HCT116 (cell line): ENCODE data around the gene TLE3. TPM values are rescaled to one million over a fixed set of nuclear protein-coding genes. Genes with fewer than 3 reads are reported as not detected.

Source experiments
- ATAC-seq: fragments of 200-7000 bp; cut with Tn5 transposase; 2 replicates; pipeline ENCODE4 v1.9.1; 2020; ENCODE audit warnings: mild to moderate bottlenecking, moderate library complexity
- BruUV-seq: library from RNA; stranded (reverse); fragments of 400-500 nt; replicated peaks from 2 replicates; lab custom pipeline; 2021; lab: Mats Ljungman, UMichigan
- CTCF ChIA-PET: fragments of 300-600 bp; sonication (Branson Sonifier 250); formaldehyde crosslinking; loops from one replicate; lab custom pipeline; 2021; ENCODE audit warnings: antibody characterized with exemption; lab: Charles Lee
- POLR2A ChIA-PET: fragments of 300-600, 350-600 bp; sonication (Branson Sonifier 250); formaldehyde crosslinking; loops from one replicate; lab custom pipeline; 2021; ENCODE audit warnings: antibody characterized with exemption; lab: Charles Lee
- RAD21 ChIA-PET, 2 experiments: fragments of 300-600 bp; sonication (Branson Sonifier 250); formaldehyde crosslinking; loops; one replicate each; lab custom pipeline; 2023; ENCODE audit warnings: low total read pairs in 2 of 2; ENCODE audit not compliant: uncharacterized antibody in 2 of 2, unreplicated experiment in 2 of 2, low non-redundant PET in 1 of 2; lab: Charles Lee
- DNase-seq: peaks from one replicate; pipeline ENCODE4 v3.0.0-alpha.2; 2010; ENCODE audit warnings: low read depth, low spot score
- H2AFZ ChIP-seq: fragments of 200-600 bp; shearing (Covaris generic), sonication (generic); 2 replicates; pipeline ENCODE4 v1.6.1; 2017; ENCODE audit warnings: low read depth, mixed run types, mixed read lengths, antibody characterized with exemption, low read length; ENCODE audit not compliant: poor library complexity, severe bottlenecking
- H3K27ac ChIP-seq: 2 replicates; pipeline ENCODE4 v1.5.1; 2012; ENCODE audit warnings: low read depth, low read length
- H3K27me3 ChIP-seq: fragments of 200-600 bp; sonication (generic); 2 replicates; pipeline ENCODE4 v1.6.1; 2016; ENCODE audit warnings: mixed run types, low read length, mixed read lengths; ENCODE audit not compliant: insufficient read depth
- H3K36me3 ChIP-seq, 2 experiments: fragments of 200-500 bp in 1 of 2; fragments of 200-600 bp in 1 of 2; sonication (Bioruptor generic) in 1 of 2; sonication (generic) in 1 of 2; 2 replicates each; pipeline versions ENCODE4 v1.5.1 to v1.6.1; 2014 to 2016; ENCODE audit warnings: low read length in 2 of 2, inconsistent platforms in 1 of 2, mixed read lengths in 1 of 2, mixed run types in 1 of 2; ENCODE audit not compliant: insufficient read depth in 2 of 2, control insufficient read depth in 1 of 2
- H3K4me1 ChIP-seq, 2 experiments: fragments of 200-600 bp in 1 of 2; sonication (generic) in 1 of 2; 2 replicates each; pipeline versions ENCODE4 v1.5.1 to v1.6.1; 2012 to 2017; ENCODE audit warnings: low read length in 2 of 2, inconsistent platforms in 1 of 2, mild to moderate bottlenecking in 1 of 2, mixed read lengths in 1 of 2, mixed run types in 1 of 2, moderate library complexity in 1 of 2; ENCODE audit not compliant: insufficient read depth in 2 of 2, control insufficient read depth in 1 of 2
- H3K4me2 ChIP-seq: fragments of 200-600 bp; sonication (generic); 2 replicates; pipeline ENCODE4 v1.6.1; 2017; ENCODE audit warnings: mixed run types, low read length, mixed read lengths
- H3K4me3 ChIP-seq, 2 experiments: fragments of 200-600 bp in 1 of 2; sonication (generic) in 1 of 2; replicated peaks in 1 of 2; 2 replicates each; pipeline ENCODE4 v1.5.1; 2011 to 2016; ENCODE audit warnings: low read length in 2 of 2, control low read depth in 1 of 2, low read depth in 1 of 2, mild to moderate bottlenecking in 1 of 2, mixed read lengths in 1 of 2, mixed run types in 1 of 2
- H3K79me2 ChIP-seq: fragments of 200-600 bp; sonication (generic); 2 replicates; pipeline ENCODE4 v1.6.1; 2017; ENCODE audit warnings: mild to moderate bottlenecking, mixed run types, low read length, moderate library complexity, mixed read lengths; ENCODE audit not compliant: insufficient read depth
- H3K9ac ChIP-seq: fragments of 200-600 bp; sonication (generic); 2 replicates; pipeline ENCODE4 v1.6.1; 2016; ENCODE audit warnings: low read length, mixed read lengths
- H3K9me2 ChIP-seq: fragments of 200-600 bp; sonication (generic), shearing (Covaris generic); 2 replicates; pipeline ENCODE4 v1.6.1; 2017; ENCODE audit warnings: mixed run types, mild to moderate bottlenecking, moderate library complexity; ENCODE audit not compliant: insufficient read depth
- H3K9me3 ChIP-seq, 2 experiments: fragments of 200-500 bp in 1 of 2; fragments of 200-600 bp in 1 of 2; sonication (Bioruptor generic) in 1 of 2; sonication (generic) in 1 of 2; 2 replicates each; pipeline ENCODE4 v1.6.1; 2014 to 2017; ENCODE audit warnings: low read length in 2 of 2, mixed read lengths in 2 of 2, inconsistent platforms in 1 of 2, low read depth in 1 of 2, mild to moderate bottlenecking in 1 of 2, mixed run types in 1 of 2, moderate library complexity in 1 of 2; ENCODE audit not compliant: control insufficient read depth in 1 of 2, insufficient read depth in 1 of 2
- H4K20me1 ChIP-seq: fragments of 200-600 bp; sonication (generic), shearing (Covaris generic); 2 replicates; pipeline ENCODE4 v1.6.1; 2017; ENCODE audit warnings: mixed run types, mild to moderate bottlenecking, moderate library complexity; ENCODE audit not compliant: insufficient read depth
- FOSL1 ChIP-seq: IDR thresholded peaks from 2 replicates; pipeline ENCODE4 v1.6.1; 2012; ENCODE audit warnings: low read depth
- ZFX ChIP-seq: fragments of 450-650 bp; IDR thresholded peaks from 2 replicates; pipeline ENCODE4 v1.6.1; 2017
- intact Hi-C: fragments of 100-400 bp; cut with micrococcal nuclease; formaldehyde crosslinking; loops from 2 replicates; pipeline ENCODE4 v1.10.0; 2022
- total RNA-seq: library from RNA; stranded (reverse); gene quantifications from one replicate; pipeline ENCODE4 v1.2.1, GENCODE V29; 2021; ENCODE audit not compliant: unreplicated experiment
- TF ChIP-seq, protein P1 (sequence below), 3 experiments: fragments of 200-600 bp in 1 of 3; sonication (generic) in 1 of 3; IDR thresholded peaks in 2 of 3; conservative IDR thresholded peaks in 1 of 3; 2 replicates each; pipeline ENCODE4 v1.5.1; 2012 to 2017; ENCODE audit warnings: low read depth in 2 of 3, low read length in 2 of 3, antibody characterized with exemption in 1 of 3, borderline replicate concordance in 1 of 3, control low read depth in 1 of 3, mild to moderate bottlenecking in 1 of 3, mixed read lengths in 1 of 3, mixed run types in 1 of 3, moderate library complexity in 1 of 3; ENCODE audit not compliant: insufficient read depth in 1 of 3
- TF ChIP-seq, protein P2 (sequence below): IDR thresholded peaks from 2 replicates; pipeline ENCODE4 v1.6.1; 2012

Gene TLE3
- total RNA-seq, 1 experiment from 2014 or later: 53.9 TPM

DNA sequence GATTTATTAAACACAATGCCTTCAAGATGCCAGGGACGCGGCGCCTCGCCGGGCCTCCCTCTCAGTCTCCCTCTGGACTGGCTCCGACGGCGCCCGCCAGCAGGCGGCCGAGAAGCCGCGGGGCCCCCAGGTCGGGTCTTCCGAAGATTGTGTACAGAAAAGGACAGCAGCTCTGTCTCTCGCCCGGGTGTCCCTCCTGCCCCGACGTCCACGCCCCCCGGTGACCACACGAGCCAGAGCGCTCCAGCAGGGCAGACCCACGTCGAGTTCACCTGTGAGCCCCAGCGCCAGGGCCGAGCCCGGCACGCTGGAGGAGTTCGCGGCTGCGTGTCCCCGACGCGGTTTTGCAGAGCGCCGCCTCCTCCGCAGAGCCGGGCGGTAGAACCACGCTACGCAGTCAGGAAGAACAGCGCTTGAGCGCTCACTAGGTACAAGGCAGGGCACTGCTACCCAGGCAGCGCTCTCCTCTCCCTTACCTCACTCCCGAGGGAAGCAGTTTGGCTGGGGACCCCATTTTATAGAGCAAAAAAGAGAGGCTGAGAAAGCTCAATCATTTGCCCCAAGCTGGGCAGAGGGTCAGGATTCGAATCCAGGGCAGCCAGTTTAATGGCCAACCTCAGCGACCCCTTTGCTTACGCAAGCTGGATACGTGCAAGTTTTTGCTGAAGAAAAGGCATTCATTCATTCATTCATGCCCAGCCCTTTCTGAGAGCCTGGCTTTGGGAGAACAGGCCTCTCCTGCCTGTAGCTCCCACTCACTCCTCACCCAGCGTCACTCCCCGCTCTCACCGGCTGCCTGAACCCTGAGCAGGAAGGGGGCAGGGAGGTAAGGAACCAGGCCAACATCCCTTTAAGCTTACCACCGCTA is 3.0 kb upstream of the TLE3 start:
- intact Hi-C loops: loop anchor here (1.0 to 10.0 kb wide), 3 partner anchors 11 to 623 kb away; no protein-coding TSS in a partner anchor
- Histone ChIP-seq H3K4me3 (peak overlapping the region; percentile 41 to 93), H2AFZ (peak overlapping the region; percentile 48), H3K4me1 (peaks cover 23 to 50% of the 10 kb centered on the region in 2 experiments), H3K27ac (peak overlapping the region; percentile 63; the same call in 1 of the 2 replicates), H3K9ac (peak overlapping the region; percentile 54), H3K9me2 (no peaks in the 10 kb centered on the region), H3K79me2 (peaks cover 19% of the 10 kb centered on the region), H3K9me3 (no peaks in the 10 kb centered on the region), H4K20me1 (no peaks in the 10 kb centered on the region), H3K4me2 (peak overlapping the region; percentile 98), H3K27me3 (no peaks in the 10 kb centered on the region), H3K36me3 (no peaks in the 10 kb centered on the region)
- CTCF ChIA-PET: interaction anchor here (0.8 to 2.2 kb wide), 4 partner anchors 11 to 366 kb away, joined by 3 to 14 read pairs (median 4); no protein-coding TSS in a partner anchor
- ATAC-seq: peak; percentile 37
- RAD21 ChIA-PET: interaction anchor here (0.6 to 1.5 kb wide), 2 partner anchors 11 to 371 kb away, joined by 4 to 12 read pairs; no protein-coding TSS in a partner anchor
- BruUV-seq: no TSS peak
- peak; percentile 27 for DNase-seq
- POLR2A ChIA-PET: interaction anchor here (0.7 to 1.3 kb wide), 3 partner anchors 11 to 277 kb away, joined by 3 to 15 read pairs (median 3); no protein-coding TSS in a partner anchor
- TF ChIP-seq, protein P1, sequence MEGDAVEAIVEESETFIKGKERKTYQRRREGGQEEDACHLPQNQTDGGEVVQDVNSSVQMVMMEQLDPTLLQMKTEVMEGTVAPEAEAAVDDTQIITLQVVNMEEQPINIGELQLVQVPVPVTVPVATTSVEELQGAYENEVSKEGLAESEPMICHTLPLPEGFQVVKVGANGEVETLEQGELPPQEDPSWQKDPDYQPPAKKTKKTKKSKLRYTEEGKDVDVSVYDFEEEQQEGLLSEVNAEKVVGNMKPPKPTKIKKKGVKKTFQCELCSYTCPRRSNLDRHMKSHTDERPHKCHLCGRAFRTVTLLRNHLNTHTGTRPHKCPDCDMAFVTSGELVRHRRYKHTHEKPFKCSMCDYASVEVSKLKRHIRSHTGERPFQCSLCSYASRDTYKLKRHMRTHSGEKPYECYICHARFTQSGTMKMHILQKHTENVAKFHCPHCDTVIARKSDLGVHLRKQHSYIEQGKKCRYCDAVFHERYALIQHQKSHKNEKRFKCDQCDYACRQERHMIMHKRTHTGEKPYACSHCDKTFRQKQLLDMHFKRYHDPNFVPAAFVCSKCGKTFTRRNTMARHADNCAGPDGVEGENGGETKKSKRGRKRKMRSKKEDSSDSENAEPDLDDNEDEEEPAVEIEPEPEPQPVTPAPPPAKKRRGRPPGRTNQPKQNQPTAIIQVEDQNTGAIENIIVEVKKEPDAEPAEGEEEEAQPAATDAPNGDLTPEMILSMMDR (IDR thresholded peaks at IDR 0.05 in 2 of 3, conservative IDR thresholded peaks at IDR 0.05 in 1 of 3; ENCODE audit: borderline replicate concordance in 1 of 3, insufficient read depth in 1 of 3, low read depth in 2 of 3, low read length in 2 of 3): peak in 1 of 3 experiments; percentile 45; a peak in 3 of 6 replicates
- TF ChIP-seq, protein P2, sequence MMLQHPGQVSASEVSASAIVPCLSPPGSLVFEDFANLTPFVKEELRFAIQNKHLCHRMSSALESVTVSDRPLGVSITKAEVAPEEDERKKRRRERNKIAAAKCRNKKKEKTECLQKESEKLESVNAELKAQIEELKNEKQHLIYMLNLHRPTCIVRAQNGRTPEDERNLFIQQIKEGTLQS: no peak
- peak; percentile 27; the same call in 1 of the 2 replicates for TF ChIP-seq ZFX
- no peak for TF ChIP-seq FOSL1
